Osteoblast (primary cell): Measurements from ENCODE around the gene WFDC13. TPM values are rescaled to one million over a fixed set of nuclear protein-coding genes. Genes with fewer than 3 reads are reported as not detected.
"Not testable (repeated sequence)": the region's sequence is repeated elsewhere in the genome, so short reads cannot be mapped to it uniquely, and the experiment has no call there.

Experiments
- DNase-seq: peaks from one replicate; pipeline ENCODE4 v3.0.0; 2011; ENCODE audit warnings: low spot score, mixed read lengths; ENCODE audit not compliant: insufficient read length; ENCODE audit errors: missing footprints
- H2AFZ ChIP-seq: 2 replicates; pipeline ENCODE4 v1.6.0; 2011; ENCODE audit warnings: mild to moderate bottlenecking, low read length
- H3K27ac ChIP-seq: 2 replicates; pipeline ENCODE4 v1.5.1; 2011; ENCODE audit warnings: mild to moderate bottlenecking, low read depth, low read length, moderate library complexity
- H3K27me3 ChIP-seq: 2 replicates; pipeline ENCODE4 v1.6.0; 2012; ENCODE audit warnings: mild to moderate bottlenecking, control low read depth, inconsistent platforms, low read length, moderate library complexity; ENCODE audit not compliant: insufficient read depth
- H3K36me3 ChIP-seq: 2 replicates; pipeline ENCODE4 v1.5.1; 2011; ENCODE audit warnings: mild to moderate bottlenecking, low read length, control low read depth, moderate library complexity; ENCODE audit not compliant: insufficient read depth
- H3K4me1 ChIP-seq: 2 replicates; pipeline ENCODE4 v1.5.1; 2011; ENCODE audit warnings: mild to moderate bottlenecking, low read length, control low read depth, moderate library complexity; ENCODE audit not compliant: insufficient read depth
- H3K4me2 ChIP-seq: 2 replicates; pipeline ENCODE4 v1.6.0; 2011; ENCODE audit warnings: mild to moderate bottlenecking, low read length; ENCODE audit not compliant: insufficient read depth
- H3K4me3 ChIP-seq: fragments of 200-600 bp; sonication (generic); 3 replicates; pipeline ENCODE4 v1.5.1; 2012; ENCODE audit warnings: mild to moderate bottlenecking, low read length, inconsistent platforms; ENCODE audit not compliant: insufficient read depth
- H3K79me2 ChIP-seq: 2 replicates; pipeline ENCODE4 v1.6.0; 2012; ENCODE audit warnings: mild to moderate bottlenecking, low read length, control low read depth, inconsistent platforms; ENCODE audit not compliant: insufficient read depth
- H3K9me3 ChIP-seq: 2 replicates; pipeline ENCODE4 v1.5.1; 2011; ENCODE audit warnings: low read depth, low read length, control low read depth
- H4K20me1 ChIP-seq: 2 replicates; pipeline ENCODE4 v1.6.0; 2012; ENCODE audit warnings: mild to moderate bottlenecking, low read length, control low read depth; ENCODE audit not compliant: insufficient read depth
- CTCF ChIP-seq: IDR thresholded peaks from 2 replicates; pipeline ENCODE4 v1.5.1; 2011; ENCODE audit warnings: mild to moderate bottlenecking, low read depth, low read length, moderate library complexity; ENCODE audit errors: extremely low read depth
- total RNA-seq: library from RNA; depleted of rRNA; stranded (reverse); fragments of >200 nt; gene quantifications from 2 replicates; pipeline ENCODE4 v1.2.3, GENCODE V29; 2012

The WFDC13 gene
- total RNA-seq, 1 donor: not detected

GRCh38 chr20:45679650-45680049, 22.2 kb upstream of the WFDC13 start:
- Histone ChIP-seq H4K20me1 (no peaks in the 10 kb centered on the region), H3K4me1 (no peaks in the 10 kb centered on the region), H3K27me3 (no peaks in the 10 kb centered on the region), H3K36me3 (no peaks in the 10 kb centered on the region), H3K9me3 (no peaks in the 10 kb centered on the region), H3K27ac (no peak overlapping the region), H3K79me2 (no peaks in the 10 kb centered on the region), H2AFZ (no peak overlapping the region), H3K4me3 (no peak overlapping the region), H3K4me2 (no peak overlapping the region)
- TF ChIP-seq CTCF: no peak
- no peak for DNase-seq

DNA sequence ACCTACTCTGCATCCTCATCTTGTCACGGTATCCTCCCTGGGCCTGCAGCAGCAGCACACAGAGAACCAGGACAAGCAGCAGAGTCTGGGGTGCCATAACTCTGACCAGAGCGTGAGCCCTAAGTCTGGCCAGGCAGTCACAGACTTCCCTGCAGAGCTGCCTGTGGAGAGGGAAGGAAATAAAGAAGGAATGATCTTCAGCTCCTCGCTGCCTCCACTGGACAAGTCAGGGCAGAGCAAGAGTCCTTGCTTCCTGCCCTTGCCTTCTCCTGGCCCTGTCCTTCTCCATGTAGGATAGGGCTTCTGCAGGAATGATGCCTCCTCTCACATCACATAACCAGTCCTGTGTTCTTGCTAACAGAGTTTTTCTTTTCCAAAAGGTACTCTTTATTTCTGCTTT, 15.9 kb upstream of the WFDC13 start:
- Histone ChIP-seq H3K4me3 (no peak overlapping the region), H3K36me3 (no peaks in the 10 kb centered on the region), H2AFZ (no peak overlapping the region), H3K27ac (no peak overlapping the region), H3K4me1 (no peaks in the 10 kb centered on the region), H3K79me2 (no peaks in the 10 kb centered on the region), H3K27me3 (no peaks in the 10 kb centered on the region), H3K9me3 (no peaks in the 10 kb centered on the region), H3K4me2 (no peak overlapping the region), H4K20me1 (no peaks in the 10 kb centered on the region)
- peak; percentile 23 for TF ChIP-seq CTCF
- DNase-seq: peak; percentile 65

GRCh38 chr20:45693346-45693745, 8.5 kb upstream of the WFDC13 start:
- H3K27ac ChIP-seq, H3K36me3 ChIP-seq, H4K20me1 ChIP-seq: not testable (repeated sequence)

DNA sequence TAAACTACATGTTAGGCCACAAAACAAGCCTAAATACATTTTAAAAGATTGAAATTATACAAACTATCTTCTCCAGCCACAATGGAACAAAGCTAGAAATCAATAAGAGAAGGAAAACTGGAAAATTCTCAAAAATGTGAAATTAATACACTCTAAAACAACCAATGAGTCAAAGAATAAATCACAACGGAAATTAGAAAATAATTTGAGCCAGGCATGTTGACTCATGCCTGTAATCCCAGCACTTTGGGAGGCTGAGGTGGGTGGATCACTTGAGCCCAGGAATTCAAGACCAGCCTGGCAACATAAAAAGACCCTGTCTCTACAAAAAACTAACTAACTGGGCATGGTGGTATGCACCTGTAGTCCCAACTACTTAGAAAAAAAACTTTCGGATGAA, 6.3 kb upstream of the WFDC13 start:
- Histone ChIP-seq H3K27me3 (no peaks in the 10 kb centered on the region), H3K4me1 (no peaks in the 10 kb centered on the region), H3K36me3 (no peaks in the 10 kb centered on the region), H3K27ac (no peak overlapping the region), H3K4me3 (no peak overlapping the region), H2AFZ (no peak overlapping the region), H4K20me1 (no peaks in the 10 kb centered on the region), H3K79me2 (no peaks in the 10 kb centered on the region), H3K9me3 (no peaks in the 10 kb centered on the region), H3K4me2 (no peak overlapping the region)
- no peak for TF ChIP-seq CTCF
- no peak for DNase-seq

More at GRCh38 chr20:45693346-45693745, 8.5 kb upstream of the WFDC13 start:
- H3K4me1 ChIP-seq, H3K27me3 ChIP-seq, H3K9me3 ChIP-seq, H3K4me2 ChIP-seq, DNase-seq, H3K79me2 ChIP-seq, H3K4me3 ChIP-seq, H2AFZ ChIP-seq: not testable (repeated sequence)

DNA sequence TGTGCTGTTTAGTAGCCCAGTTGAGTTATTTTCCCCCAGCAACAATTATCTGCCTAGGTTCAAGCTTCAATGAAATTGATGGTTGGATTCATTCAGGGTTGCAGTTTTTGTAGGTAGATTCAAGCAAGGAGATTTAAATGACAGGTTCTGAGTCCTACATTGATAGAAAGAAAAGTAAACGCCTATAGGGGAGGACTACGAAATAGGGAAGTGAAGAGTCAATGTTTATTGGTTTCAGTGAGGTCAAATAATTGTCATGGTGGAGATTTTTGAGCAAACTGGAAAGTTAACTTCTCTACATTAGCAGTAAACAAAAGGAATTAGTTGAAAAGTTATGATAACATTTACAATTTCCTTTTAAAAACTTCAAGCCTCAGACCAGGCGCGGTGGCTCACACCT, 734 bp upstream of the WFDC13 start:
- H3K36me3 ChIP-seq: no peaks in the 10 kb centered on the region
- DNase-seq: no peak
- no peak overlapping the region for H3K27ac ChIP-seq
- no peak for TF ChIP-seq CTCF
- no peaks in the 10 kb centered on the region for H3K9me3 ChIP-seq
- H2AFZ ChIP-seq: no peak overlapping the region
- no peaks in the 10 kb centered on the region for H3K27me3 ChIP-seq
- H3K4me1 ChIP-seq: no peaks in the 10 kb centered on the region
- no peak overlapping the region for H3K4me3 ChIP-seq
- no peak overlapping the region for H3K4me2 ChIP-seq
- H3K79me2 ChIP-seq: no peaks in the 10 kb centered on the region
- no peaks in the 10 kb centered on the region for H4K20me1 ChIP-seq
